SK-N-MC (cell line): ENCODE data around the gene NADK.
"Not testable (repeated sequence)": the region's sequence is repeated elsewhere in the genome, so short reads cannot be mapped to it uniquely, and the experiment has no call there.

Experiments
- EZH2 ChIP-seq: fragments of 200-600 bp; sonication (generic); IDR thresholded peaks from one replicate; pipeline ENCODE4 v1.6.1; 2017; ENCODE audit warnings: antibody characterized with exemption
- FOXP2 ChIP-seq: optimal IDR thresholded peaks from 2 replicates; pipeline ENCODE3; 2011; ENCODE audit warnings: mild to moderate bottlenecking, moderate library complexity; ENCODE audit not compliant: insufficient read depth; ENCODE audit errors: extremely low read length, control extremely low read depth
- POLR2AphosphoS5 ChIP-seq: IDR thresholded peaks from 2 replicates; pipeline ENCODE4 v1.6.1; 2012; ENCODE audit warnings: mild to moderate bottlenecking, low read depth, low read length, borderline replicate concordance

- not testable (repeated sequence) for TF ChIP-seq EZH2, POLR2AphosphoS5, FOXP2
Measured at GRCh38 chr1:1745651-1746565, 32.4 kb downstream of the NADK start.
